ENCODE data around the gene IWS1. TPM values are rescaled to one million over a fixed set of nuclear protein-coding genes. Genes with fewer than 3 reads are reported as not detected.
"Not testable (repeated sequence)": the region's sequence is repeated elsewhere in the genome, so short reads cannot be mapped to it uniquely, and the experiment has no call there.

IWS1 gene
- total and polyA plus RNA-seq, 10 donors, result 18.8 to 59.7 (median 43.3) TPM

DNA sequence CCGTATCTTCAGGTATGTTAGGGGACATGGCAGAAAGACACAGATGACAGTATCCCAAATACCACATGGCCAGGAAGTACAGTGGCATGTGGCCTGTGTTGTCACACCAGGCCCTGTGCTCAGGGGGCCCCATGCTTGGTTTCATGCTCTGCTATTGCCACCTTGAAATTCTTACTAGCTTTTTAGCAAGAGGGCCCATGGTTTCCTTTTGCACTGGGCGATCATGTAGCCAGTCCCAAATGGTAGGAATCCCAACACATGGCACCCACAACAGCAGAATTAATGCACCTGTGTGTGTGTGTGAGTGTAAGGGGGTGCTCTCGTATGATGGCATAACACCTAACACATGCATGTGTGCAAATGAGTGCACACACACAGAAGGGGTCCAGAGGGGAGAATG is 48.4 kb upstream of the IWS1 start:
- Histone ChIP-seq H3K4me3 (no peak overlapping the region), H3K27ac (peak overlapping the region in 1 of 8 donors; percentile 14), H3K27me3 (replicated peaks in 1 of 7) (no peaks in the 10 kb centered on the region), H3K4me1 (peaks cover 7 to 45% (median 30%) of the 10 kb centered on the region in 6 donors), H3K36me3 (no peaks in the 10 kb centered on the region), H3K9me3 (no peaks in the 10 kb centered on the region)
- WGBS, 5 donors, result 69 to 84% (median 77%) methylated on average over 3 of the region's 3 CpGs
- TF ChIP-seq, protein P1, sequence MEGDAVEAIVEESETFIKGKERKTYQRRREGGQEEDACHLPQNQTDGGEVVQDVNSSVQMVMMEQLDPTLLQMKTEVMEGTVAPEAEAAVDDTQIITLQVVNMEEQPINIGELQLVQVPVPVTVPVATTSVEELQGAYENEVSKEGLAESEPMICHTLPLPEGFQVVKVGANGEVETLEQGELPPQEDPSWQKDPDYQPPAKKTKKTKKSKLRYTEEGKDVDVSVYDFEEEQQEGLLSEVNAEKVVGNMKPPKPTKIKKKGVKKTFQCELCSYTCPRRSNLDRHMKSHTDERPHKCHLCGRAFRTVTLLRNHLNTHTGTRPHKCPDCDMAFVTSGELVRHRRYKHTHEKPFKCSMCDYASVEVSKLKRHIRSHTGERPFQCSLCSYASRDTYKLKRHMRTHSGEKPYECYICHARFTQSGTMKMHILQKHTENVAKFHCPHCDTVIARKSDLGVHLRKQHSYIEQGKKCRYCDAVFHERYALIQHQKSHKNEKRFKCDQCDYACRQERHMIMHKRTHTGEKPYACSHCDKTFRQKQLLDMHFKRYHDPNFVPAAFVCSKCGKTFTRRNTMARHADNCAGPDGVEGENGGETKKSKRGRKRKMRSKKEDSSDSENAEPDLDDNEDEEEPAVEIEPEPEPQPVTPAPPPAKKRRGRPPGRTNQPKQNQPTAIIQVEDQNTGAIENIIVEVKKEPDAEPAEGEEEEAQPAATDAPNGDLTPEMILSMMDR (IDR thresholded peaks at IDR 0.05 in 8 of 11, conservative IDR thresholded peaks at IDR 0.05 in 3 of 11), result no peak
- DNase-seq, result peak; percentile 42
- intact Hi-C loops (cut with DNase I; ENCODE audit: low total_unique reads), result no loop called here

- H3K27ac ChIP-seq, result no peak overlapping the region
- intact Hi-C loops (cut with DNase I; ENCODE audit: low total_unique reads), result no loop called here
- 91 to 96% (median 94%) methylated on average over 17 of the region's 17 CpGs for WGBS, 5 donors
- DNase-seq, result peak; percentile 66
- no peak overlapping the region for H3K4me3 ChIP-seq
- H3K36me3 ChIP-seq, result no peaks in the 10 kb centered on the region
- H3K27me3 ChIP-seq (replicated peaks in 1 of 7), result no peaks in the 10 kb centered on the region
- peaks cover 7 to 43% (median 30%) of the 10 kb centered on the region in 6 donors for H3K4me1 ChIP-seq
- no peaks in the 10 kb centered on the region for H3K9me3 ChIP-seq
- no peak for TF ChIP-seq POLR2AphosphoS5 (IDR thresholded peaks at IDR 0.05)
- TF ChIP-seq, protein P1 (IDR thresholded peaks at IDR 0.05 in 8 of 11, conservative IDR thresholded peaks at IDR 0.05 in 3 of 11), result no peak
- TF ChIP-seq POLR2A (IDR thresholded peaks at IDR 0.05), result no peak
Measured at GRCh38 chr2:127573771-127574170, 47.5 kb upstream of the IWS1 start.

- TF ChIP-seq POLR2A (IDR thresholded peaks at IDR 0.05) (no peak), POLR2AphosphoS5 (IDR thresholded peaks at IDR 0.05) (no peak)
- TF ChIP-seq, protein P1 (IDR thresholded peaks at IDR 0.05 in 8 of 11, conservative IDR thresholded peaks at IDR 0.05 in 3 of 11), result no peak
- no peak for DNase-seq
Measured at GRCh38 chr2:127573298-127573697, 47.0 kb upstream of the IWS1 start.

DNA sequence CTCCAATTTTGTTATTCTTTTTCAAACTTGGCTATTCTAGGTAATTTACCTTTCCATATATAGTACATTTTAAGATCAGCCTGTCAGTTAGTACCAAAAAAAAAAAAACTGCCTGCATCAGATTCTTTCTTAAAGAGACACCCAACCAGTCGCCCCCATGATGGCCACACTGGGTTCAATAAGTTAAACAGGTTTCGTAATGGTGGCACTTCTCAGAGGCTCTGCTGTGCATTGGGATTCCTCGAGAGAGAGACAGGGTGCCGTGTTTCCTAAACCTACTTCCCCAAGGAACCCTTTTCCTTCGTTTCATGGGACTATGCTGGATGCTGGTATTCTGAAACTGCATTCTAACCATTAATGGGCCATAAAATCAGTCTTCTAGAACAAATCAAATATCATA is 46.6 kb upstream of the IWS1 start:
- H3K4me3 ChIP-seq, result no peak overlapping the region
- TF ChIP-seq, protein P1 (IDR thresholded peaks at IDR 0.05 in 8 of 11, conservative IDR thresholded peaks at IDR 0.05 in 3 of 11), result no peak
- TF ChIP-seq POLR2AphosphoS5 (IDR thresholded peaks at IDR 0.05) (no peak), POLR2A (IDR thresholded peaks at IDR 0.05) (no peak)
- H3K27me3 ChIP-seq (replicated peaks in 1 of 7), result no peaks in the 10 kb centered on the region
- WGBS, 5 donors, result 84 to 94% (median 86%) methylated on average over 5 of the region's 5 CpGs
- no peaks in the 10 kb centered on the region for H3K9me3 ChIP-seq
- DNase-seq, result peak; percentile 7
- intact Hi-C loops (cut with DNase I; ENCODE audit: low total_unique reads), result no loop called here
- peaks cover 7 to 34% (median 30%) of the 10 kb centered on the region in 6 donors for H3K4me1 ChIP-seq
- no peaks in the 10 kb centered on the region for H3K36me3 ChIP-seq
- no peak overlapping the region for H3K27ac ChIP-seq

More at GRCh38 chr2:127573298-127573697, 47.0 kb upstream of the IWS1 start:
- Histone ChIP-seq H3K27ac (no peak overlapping the region), H3K4me3 (no peak overlapping the region), H3K4me1 (peaks cover 7 to 38% (median 30%) of the 10 kb centered on the region in 6 donors), H3K9me3 (no peaks in the 10 kb centered on the region), H3K27me3 (replicated peaks in 1 of 7) (no peaks in the 10 kb centered on the region), H3K36me3 (no peaks in the 10 kb centered on the region)
- intact Hi-C loops (cut with DNase I; ENCODE audit: low total_unique reads), result no loop called here
- 88 to 97% (median 91%) methylated on average over 6 of the region's 6 CpGs for WGBS, 5 donors

GRCh38 chr2:127572352-127572751 is 46.1 kb upstream of the IWS1 start:
- H3K9me3 ChIP-seq; H3K4me3 ChIP-seq; intact Hi-C loops (cut with DNase I; ENCODE audit: low total_unique reads); H3K27ac ChIP-seq; H3K27me3 ChIP-seq (replicated peaks in 1 of 7); DNase-seq; H3K36me3 ChIP-seq: not testable (repeated sequence)
- H3K4me1 ChIP-seq, result peaks cover 7 to 29% (median 25%) of the 10 kb centered on the region in 6 donors
- WGBS, 5 donors, result 88 to 96% (median 93%) methylated on average over 2 of the region's 2 CpGs
